ENCODE data around the gene MCF2L.

- TF ChIP-seq CTCF (IDR thresholded peaks at IDR 0.05), result no peak
- no peak for TF ChIP-seq POLR2A (IDR thresholded peaks at IDR 0.05)
Observed at GRCh38 chr13:113093580-113094409, 124.8 kb downstream of the MCF2L start.
